ENCODE data around the gene DDIAS. TPM values are rescaled to one million over a fixed set of nuclear protein-coding genes. Genes with fewer than 3 reads are reported as not detected.

The DDIAS gene
- total and polyA plus RNA-seq, 10 donors: 1.5 to 11.1 (median 7.3) TPM

GRCh38 chr11:82873919-82874333 is 27.6 kb upstream of the DDIAS start:
- 58 to 78% (median 61%) methylated on average over 5 of the region's 5 CpGs for WGBS, 5 donors
- DNase-seq: no peak
- TF ChIP-seq POLR2AphosphoS5 (IDR thresholded peaks at IDR 0.05): no peak
- no peak for TF ChIP-seq POLR2A (IDR thresholded peaks at IDR 0.05)
- no peak for TF ChIP-seq CTCF (IDR thresholded peaks at IDR 0.05 in 8 of 11, conservative IDR thresholded peaks at IDR 0.05 in 3 of 11)

GRCh38 chr11:82874646-82875523 is 26.7 kb upstream of the DDIAS start:
- intact Hi-C loops (cut with DNase I; ENCODE audit: low total_unique reads): no loop called here
- no peak for TF ChIP-seq POLR2AphosphoS5 (IDR thresholded peaks at IDR 0.05)
- TF ChIP-seq POLR2A (IDR thresholded peaks at IDR 0.05): no peak
- no peak for TF ChIP-seq CTCF (IDR thresholded peaks at IDR 0.05 in 8 of 11, conservative IDR thresholded peaks at IDR 0.05 in 3 of 11)
- Histone ChIP-seq H3K27ac (no peak overlapping the region), H3K27me3 (replicated peaks in 1 of 7) (peaks cover 0 to 1% (median 0%) of the 10 kb centered on the region in 7 donors), H3K36me3 (peaks cover 0 to 8% (median 0%) of the 10 kb centered on the region in 6 donors), H3K9me3 (peaks cover 0 to 24% (median 16%) of the 10 kb centered on the region in 8 donors), H3K4me3 (no peak overlapping the region), H3K4me1 (peaks cover 0 to 21% (median 9%) of the 10 kb centered on the region in 6 donors)
- DNase-seq: no peak
- 92 to 98% (median 96%) methylated on average over 4 of the region's 4 CpGs for WGBS, 5 donors

More at GRCh38 chr11:82873919-82874333, 27.6 kb upstream of the DDIAS start:
- intact Hi-C loops (cut with DNase I; ENCODE audit: low total_unique reads): no loop called here
- Histone ChIP-seq H3K27ac (peak overlapping the region in 1 of 8 donors; percentile 22), H3K36me3 (no peaks in the 10 kb centered on the region), H3K9me3 (peaks cover 0 to 22% (median 15%) of the 10 kb centered on the region in 8 donors), H3K4me1 (peaks cover 0 to 28% (median 9%) of the 10 kb centered on the region in 6 donors), H3K27me3 (replicated peaks in 1 of 7) (peaks cover 0 to 1% (median 0%) of the 10 kb centered on the region in 7 donors), H3K4me3 (no peak overlapping the region)

- Histone ChIP-seq H3K36me3 (peaks cover 0 to 15% (median 0%) of the 10 kb centered on the region in 6 donors), H3K4me3 (no peak overlapping the region), H3K27me3 (replicated peaks in 1 of 7) (peaks cover 0 to 24% (median 0%) of the 10 kb centered on the region in 7 donors), H3K27ac (peak overlapping the region in 6 of 8 donors; percentile 16 to 73 (median 52)), H3K9me3 (peaks cover 0 to 13% (median 8%) of the 10 kb centered on the region in 8 donors), H3K4me1 (peaks cover 0 to 43% (median 21%) of the 10 kb centered on the region in 6 donors)
- DNase-seq: no peak
- intact Hi-C loops (cut with DNase I; ENCODE audit: low total_unique reads): no loop called here
- 24 to 52% (median 25%) methylated on average over 3 of the region's 3 CpGs for WGBS, 5 donors
- TF ChIP-seq POLR2AphosphoS5 (IDR thresholded peaks at IDR 0.05) (peak in 1 of 3 donors; percentile 79), POLR2A (IDR thresholded peaks at IDR 0.05) (no peak)
Observed at GRCh38 chr11:82883853-82884252, 17.7 kb upstream of the DDIAS start.

DNA sequence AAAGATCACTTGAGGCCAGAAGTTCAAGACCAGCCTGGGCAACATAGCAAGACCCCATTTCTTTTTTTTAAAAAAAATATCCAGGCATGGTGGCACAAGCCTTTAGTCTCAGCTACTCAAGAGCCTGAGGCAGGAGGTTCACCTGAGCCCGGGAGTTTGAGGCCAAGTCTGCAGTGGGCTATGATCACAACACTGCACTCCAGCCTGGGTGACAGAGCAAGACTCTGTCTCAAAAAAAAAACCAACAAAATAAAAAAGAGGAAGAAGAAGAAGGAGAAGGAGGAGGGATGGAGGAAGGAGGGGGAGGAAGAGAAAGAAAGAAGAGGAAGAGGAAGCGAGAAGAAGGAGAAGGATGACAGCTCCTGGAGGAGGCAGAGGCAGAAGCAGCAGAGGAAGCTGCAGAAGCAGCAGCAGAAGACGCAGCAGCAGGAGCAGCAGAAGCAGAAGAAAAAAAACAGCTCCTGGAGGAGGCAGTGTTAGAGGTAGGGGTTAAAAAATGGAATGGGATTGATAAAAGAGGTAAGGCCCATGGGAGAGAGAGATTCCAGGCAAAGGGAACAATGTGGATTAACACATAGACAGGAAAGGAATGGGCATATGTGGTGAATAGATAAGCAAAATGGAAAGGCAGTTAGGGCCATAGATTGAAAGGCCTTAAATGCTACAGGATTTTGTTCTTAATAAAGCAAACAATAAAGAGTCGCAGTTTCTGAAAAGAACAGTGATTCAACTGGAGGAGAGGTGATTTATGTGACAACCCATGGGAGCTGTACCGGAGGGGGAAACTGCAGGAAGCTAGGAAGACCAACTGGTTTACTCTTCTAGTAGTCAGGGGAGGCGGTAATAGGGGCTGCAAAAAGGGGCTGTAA is 12.2 kb upstream of the DDIAS start:
- no peaks in the 10 kb centered on the region for H3K36me3 ChIP-seq
- intact Hi-C loops (cut with DNase I; ENCODE audit: low total_unique reads): no loop called here
- H3K4me1 ChIP-seq: peaks cover 0 to 77% (median 38%) of the 10 kb centered on the region in 6 donors
- H3K4me3 ChIP-seq: peak overlapping the region in 7 of 8 donors; percentile 23 to 53 (median 30)
- peak overlapping the region in 7 of 8 donors; percentile 35 to 83 (median 64) for H3K27ac ChIP-seq
- TF ChIP-seq POLR2A (IDR thresholded peaks at IDR 0.05) (no peak), POLR2AphosphoS5 (IDR thresholded peaks at IDR 0.05) (peak in 1 of 3 donors; percentile 68)
- no peak for DNase-seq
- 31 to 44% (median 33%) methylated on average over 6 of the region's 6 CpGs for WGBS, 5 donors
- no peaks in the 10 kb centered on the region for H3K9me3 ChIP-seq
- peaks cover 0 to 21% (median 0%) of the 10 kb centered on the region in 7 donors for H3K27me3 ChIP-seq (replicated peaks in 1 of 7)
